GM12878 (cell line): ENCODE measurements around the gene TANK. TPM values are rescaled to one million over a fixed set of nuclear protein-coding genes. Genes with fewer than 3 reads are reported as not detected.

Source experiments
- ATAC-seq: fragments of 200-7000 bp; cut with Tn5 transposase; 3 replicates; pipeline ENCODE4 v1.9.1; 2020; ENCODE audit warnings: mild to moderate bottlenecking, moderate library complexity
- BruUV-seq: library from RNA; stranded (reverse); fragments of 400-500 nt; replicated peaks from 2 replicates; lab custom pipeline; 2021; lab: Mats Ljungman, UMichigan
- CTCF ChIA-PET: fragments of 300-600 bp; sonication (Branson Sonifier 250); formaldehyde crosslinking; extraction: SDS; loops from one replicate; lab custom pipeline; 2021; ENCODE audit warnings: inconsistent platforms; lab: Yijun Ruan, JAX
- POLR2A ChIA-PET: fragments of 350-600 bp; formaldehyde crosslinking; extraction: SDS; loops from one replicate; lab custom pipeline; 2021; ENCODE audit warnings: inconsistent platforms; lab: Charles Lee
- RAD21 ChIA-PET: fragments of 300-600 bp; sonication (Branson Sonifier 250); formaldehyde crosslinking; loops from one replicate; lab custom pipeline; 2023; ENCODE audit warnings: antibody characterized with exemption; ENCODE audit not compliant: unreplicated experiment; lab: Charles Lee
- SMC1A ChIA-PET: fragments of 300-600 bp; sonication (Branson Sonifier 250); formaldehyde crosslinking; loops from one replicate; lab custom pipeline; 2023; ENCODE audit not compliant: unreplicated experiment, uncharacterized antibody; lab: Charles Lee
- DNase-seq: peaks from one replicate; pipeline ENCODE4 v3.0.0-alpha.2; 2011; ENCODE audit warnings: low read depth, low spot score
- FAIRE-seq: peaks from 3 replicates; lab custom pipeline; 2011; peaks lifted over from hg19 to GRCh38; lab: Jason Lieb, UNC
- H2AFZ ChIP-seq: 2 replicates; pipeline ENCODE4 v1.6.0; 2011; ENCODE audit warnings: low read depth, low read length, control low read depth; ENCODE audit not compliant: control insufficient read depth
- H3K27ac ChIP-seq: 2 replicates; pipeline ENCODE4 v1.5.1; 2011; ENCODE audit warnings: control low read depth; ENCODE audit not compliant: control insufficient read depth, insufficient read depth
- H3K27me3 ChIP-seq, 2 experiments: replicated peaks in 1 of 2; 2 replicates each; pipeline versions ENCODE4 v1.6.0 to v1.6.1; 2011; ENCODE audit warnings: low read length in 1 of 2; ENCODE audit not compliant: control insufficient read depth in 2 of 2, insufficient read depth in 2 of 2
- H3K36me3 ChIP-seq, 2 experiments: 2 replicates each; pipeline ENCODE4 v1.5.1; 2011; ENCODE audit warnings: low read length in 1 of 2; ENCODE audit not compliant: control insufficient read depth in 2 of 2, insufficient read depth in 2 of 2
- H3K4me1 ChIP-seq: 2 replicates; pipeline ENCODE4 v1.6.1; 2011; ENCODE audit warnings: mild to moderate bottlenecking, low read length, moderate library complexity, mixed read lengths; ENCODE audit not compliant: control insufficient read depth, insufficient read depth
- H3K4me2 ChIP-seq: 2 replicates; pipeline ENCODE4 v1.6.0; 2011; ENCODE audit warnings: control low read depth; ENCODE audit not compliant: control insufficient read depth, insufficient read depth
- H3K4me3 ChIP-seq: fragments of 200-600 bp; sonication (generic); 2 replicates; pipeline ENCODE4 v1.5.1; 2016
- H3K79me2 ChIP-seq: 2 replicates; pipeline ENCODE4 v1.6.0; 2011; ENCODE audit warnings: low read length; ENCODE audit not compliant: control insufficient read depth, insufficient read depth
- H3K9ac ChIP-seq: 2 replicates; pipeline ENCODE4 v1.8.0; 2011; ENCODE audit warnings: low read length, control low read depth, mixed read lengths; ENCODE audit not compliant: control insufficient read depth, insufficient read depth
- H3K9me3 ChIP-seq: replicated peaks from 3 replicates; pipeline ENCODE4 v1.5.1; 2011; ENCODE audit warnings: mild to moderate bottlenecking, low read length; ENCODE audit not compliant: control insufficient read depth, insufficient read depth
- H4K20me1 ChIP-seq: 2 replicates; pipeline ENCODE4 v1.6.0; 2011; ENCODE audit not compliant: control insufficient read depth, insufficient read depth
- CHD4 ChIP-seq: fragments of 200-600 bp; sonication (generic); IDR thresholded peaks from 2 replicates; pipeline ENCODE4 v1.6.1; 2016; ENCODE audit warnings: mild to moderate bottlenecking
- CREB1 ChIP-seq: IDR thresholded peaks from 2 replicates; pipeline ENCODE4 v1.6.1; 2012; ENCODE audit warnings: low read depth, mild to moderate bottlenecking, inconsistent platforms
- JUND ChIP-seq: IDR thresholded peaks from 2 replicates; pipeline ENCODE4 v1.6.1; 2012; ENCODE audit warnings: low read depth, mild to moderate bottlenecking, low read length, improper control_type of control experiment, moderate library complexity
- LARP7 ChIP-seq: fragments of 450-650 bp; IDR thresholded peaks from 2 replicates; pipeline ENCODE4 v1.6.1; 2017; ENCODE audit warnings: mild to moderate bottlenecking
- MYC ChIP-seq: IDR thresholded peaks from 2 replicates; pipeline ENCODE4 v1.6.1; 2011; ENCODE audit warnings: mild to moderate bottlenecking, low read length, moderate library complexity, inconsistent platforms; ENCODE audit not compliant: insufficient read depth, insufficient replicate concordance, insufficient read length, severe bottlenecking
- RAD21 ChIP-seq: IDR thresholded peaks from 2 replicates; pipeline ENCODE4 v1.6.1; 2011; ENCODE audit warnings: mild to moderate bottlenecking, low read depth, low read length, moderate library complexity; ENCODE audit not compliant: insufficient read depth
- REST ChIP-seq: IDR thresholded peaks from 2 replicates; pipeline ENCODE4 v1.6.1; 2012; ENCODE audit warnings: mild to moderate bottlenecking, low read depth, low read length
- RFX5 ChIP-seq: IDR thresholded peaks from 2 replicates; pipeline ENCODE4 v1.6.1; 2011; ENCODE audit warnings: low read depth, low read length, improper control_type of control experiment
- RUNX3 ChIP-seq: IDR thresholded peaks from 2 replicates; pipeline ENCODE4 v1.6.1; 2012; ENCODE audit warnings: low read length, inconsistent platforms
- STAT1 ChIP-seq: fragments of 450-650 bp; conservative IDR thresholded peaks from 2 replicates; pipeline ENCODE4 v1.6.1; 2014; ENCODE audit warnings: antibody characterized with exemption, mild to moderate bottlenecking
- ZBTB4 ChIP-seq: fragments of 450-650 bp; formaldehyde crosslinking; IDR thresholded peaks from 2 replicates; pipeline ENCODE4 v1.4.0; 2022; ENCODE audit warnings: mild to moderate bottlenecking, moderate library complexity
- ZNF274 ChIP-seq: IDR thresholded peaks from one replicate; pipeline ENCODE4 v1.8.0; 2011; ENCODE audit not compliant: insufficient read length, insufficient read depth
- ZNF384 ChIP-seq: IDR thresholded peaks from 2 replicates; pipeline ENCODE4 v1.6.1; 2012; ENCODE audit warnings: low read depth, mild to moderate bottlenecking, low read length, improper control_type of control experiment, borderline replicate concordance
- WGBS: methylation state at CpG from one replicate; pipeline ENCODE4 v1.1.6; 2016; ENCODE audit warnings: low lambda C conversion rate; ENCODE audit not compliant: insufficient replicate concordance, insufficient coverage; ENCODE audit errors: missing lambda C conversion rate; 5-methylcytosine and 5-hydroxymethylcytosine counted together
- in situ Hi-C: fragments of 300-500 bp; cut with MboI; formaldehyde crosslinking; loops from 9 replicates; pipeline ENCODE4 v1.14.3; 2018; ENCODE audit warnings: mixed read lengths
- intact Hi-C: fragments of 100-400 bp; cut with micrococcal nuclease; formaldehyde crosslinking; loops from one replicate; pipeline ENCODE4 v1.14.2; 2022; ENCODE audit not compliant: unreplicated experiment
- polyA plus RNA-seq, 11 experiments: library from polyadenylated mRNA; depleted of rRNA in 4 of 11; unstranded in 6 of 11; stranded (reverse) in 5 of 11; fragments of >200 nt; fragmentation: Nextera tagmentation in 4 of 11; fragmentation: Illumina TruSeq in 1 of 11; extraction: Ambion mirVana in 4 of 11; extraction: Trizol in 1 of 11; gene quantifications; 1 replicate in 1 of 11; 2 replicates in 10 of 11; pipeline versions ENCODE4 v1.2.1 to v1.2.3, GENCODE V29; 2011 to 2016; ENCODE audit warnings: inconsistent platforms in 2 of 11, missing spikeins in 2 of 11, low read depth in 1 of 11
- total RNA-seq, 4 experiments: library from RNA; depleted of rRNA in 3 of 4; stranded (reverse); fragments of >200 nt in 3 of 4; fragmentation: Illumina TruSeq in 1 of 4; extraction: Trizol in 1 of 4; gene quantifications; 2 replicates each; pipeline versions ENCODE4 v1.2.1 to v1.2.3, GENCODE V29; 2013 to 2021

TANK gene
- total and polyA plus RNA-seq, 10 of the 15 experiments (the other 5 are each of a cell fraction or from before 2014, with no cell fraction given), result 48.6 to 127 (median 103) TPM

GRCh38 chr2:161123531-161124030, 36.6 kb upstream of the TANK start (continued):
- TF ChIP-seq ZBTB4 (CRISPR knock-in tag) (no peak), MYC (no peak), ZNF274 (no peak), ZNF384 (no peak)

GRCh38 chr2:161124201-161124600, 36.0 kb upstream of the TANK start:
- ATAC-seq (peak; percentile 72), DNase-seq (no peak), FAIRE-seq (no peak)
- no peaks in the 10 kb centered on the region for H3K27me3 ChIP-seq
- H3K79me2 ChIP-seq, result no peaks in the 10 kb centered on the region
- ChIA-PET POLR2A (interaction anchor here (1.6 to 1.9 kb wide), 2 partner anchors 11 to 13 kb away, joined by 3 to 10 read pairs; no protein-coding TSS in a partner anchor), SMC1A (interaction anchor here (1.1 to 2.6 kb wide), 10 partner anchors 8 to 99 kb away, joined by 3 to 19 read pairs (median 8); no protein-coding TSS in a partner anchor), RAD21 (interaction anchor here (1.0 to 1.4 kb wide), 5 partner anchors 9 to 42 kb away, joined by 3 to 6 read pairs (median 3); no protein-coding TSS in a partner anchor), CTCF (interaction anchor here (1.0 to 2.1 kb wide), 3 partner anchors 11 to 61 kb away, joined by 3 to 5 read pairs (median 4); no protein-coding TSS in a partner anchor)
- in situ Hi-C loops, result no loop called here
- H3K4me3 ChIP-seq, result no peak overlapping the region
- intact Hi-C loops, result no loop called here
- no peaks in the 10 kb centered on the region for H3K36me3 ChIP-seq
- 61% methylated on average over 2 of the region's 2 CpGs for WGBS
- H3K9ac ChIP-seq, result no peak overlapping the region
- no peaks in the 10 kb centered on the region for H3K4me1 ChIP-seq
- no peaks in the 10 kb centered on the region for H3K9me3 ChIP-seq
- no peak overlapping the region for H3K27ac ChIP-seq
- no TSS peak for BruUV-seq
- H2AFZ ChIP-seq, result no peak overlapping the region
- TF ChIP-seq CREB1 (no peak), REST (no peak), CHD4 (no peak), RUNX3 (no peak), RFX5 (no peak), LARP7 (no peak), STAT1 (no peak), JUND (no peak), RAD21 (no peak)
- H3K4me2 ChIP-seq, result no peak overlapping the region
- no peaks in the 10 kb centered on the region for H4K20me1 ChIP-seq
